Naive thymus-derived CD8-positive, alpha-beta T cell (primary cell): ENCODE measurements around the gene CNNM1. TPM values are rescaled to one million over a fixed set of nuclear protein-coding genes. Genes with fewer than 3 reads are reported as not detected.

ENCODE experiments used
- ATAC-seq, 2 donors: fragments of 150-1000 bp; cut with Tn5 transposase in 1 of 2; sonication (Bioruptor Pico), chemical (Tn5 transposase) in 1 of 2; 1 replicate in 1 of 2; 2 replicates in 1 of 2; pipeline ENCODE4 v1.10.0; 2021; ENCODE audit warnings: mild to moderate bottlenecking in 2 of 2, moderate library complexity in 2 of 2
- POLR2A ChIA-PET: fragments of 350-600 bp; sonication (Branson Sonifier 250); formaldehyde crosslinking; loops from one replicate; lab custom pipeline; 2021; ENCODE audit warnings: antibody characterized with exemption; lab: Charles Lee
- DNase-seq, 10 donors: peaks; one replicate each; pipeline versions ENCODE4 v3.0.0 to v3.0.0-alpha.2; 2020 to 2022
- H3K27ac Mint-ChIP-seq, 10 donors: one replicate each; pipeline ENCODE4 v1.8.0; 2020 to 2022; ENCODE audit warnings: mild to moderate bottlenecking in 10 of 10, mixed read lengths in 10 of 10, moderate library complexity in 4 of 10, inconsistent platforms in 1 of 10
- H3K27me3 Mint-ChIP-seq, 5 donors: one replicate each; pipeline ENCODE4 v1.8.0; 2021 to 2022; ENCODE audit warnings: mixed read lengths in 5 of 5
- H3K36me3 Mint-ChIP-seq, 3 donors: one replicate each; pipeline ENCODE4 v1.8.0; 2020 to 2022; ENCODE audit warnings: mixed read lengths in 3 of 3, mild to moderate bottlenecking in 2 of 3, inconsistent platforms in 1 of 3
- H3K4me1 Mint-ChIP-seq, 4 donors: one replicate each; pipeline ENCODE4 v1.8.0; 2021 to 2022; ENCODE audit warnings: mixed read lengths in 4 of 4
- H3K4me3 Mint-ChIP-seq, 10 donors: one replicate each; pipeline ENCODE4 v1.8.0; 2020 to 2022; ENCODE audit warnings: mild to moderate bottlenecking in 10 of 10, mixed read lengths in 10 of 10, moderate library complexity in 6 of 10, inconsistent platforms in 1 of 10
- H3K9me3 Mint-ChIP-seq, 9 donors: one replicate each; pipeline ENCODE4 v1.8.0; 2020 to 2022; ENCODE audit warnings: mixed read lengths in 9 of 9, mild to moderate bottlenecking in 3 of 9, inconsistent platforms in 1 of 9, moderate library complexity in 1 of 9
- polyA plus RNA-seq, 3 donors: library from polyadenylated mRNA; unstranded; fragments of 300-500 nt; fragmentation: Illumina TruSeq; gene quantifications; one replicate each; pipeline ENCODE4 v1.2.3, GENCODE V29; 2021
- total RNA-seq, 8 experiments: library from RNA in 2 of 8; stranded (reverse) in 2 of 8; gene quantifications; one replicate each; pipeline ENCODE4 v1.2.3 and lab custom pipeline; 2021 to 2026

CNNM1 gene
- total and polyA plus RNA-seq, 5 experiments from 2014 or later: 0.13 to 0.55 (median 0.49) TPM; not detected in 2

GRCh38 chr10:99429517-99430095 lies 100.5 kb downstream of the CNNM1 start:
- H3K36me3 Mint-ChIP-seq: peaks cover 0 to 12% (median 6%) of the 10 kb centered on the region in 3 donors
- H3K9me3 Mint-ChIP-seq: no peaks in the 10 kb centered on the region
- ATAC-seq: no peak
- peak overlapping the region; percentile 94 to 99 (median 98) for H3K4me3 Mint-ChIP-seq
- no peaks in the 10 kb centered on the region for H3K27me3 Mint-ChIP-seq
- peaks cover 28 to 44% (median 40%) of the 10 kb centered on the region in 4 donors for H3K4me1 Mint-ChIP-seq
- peak overlapping the region; percentile 43 to 98 (median 91) for H3K27ac Mint-ChIP-seq
- DNase-seq: no peak
- POLR2A ChIA-PET: interaction anchor here (0.8 to 1.7 kb wide), 6 partner anchors 12 to 303 kb away, joined by 3 to 18 read pairs (median 4); partner anchors contain the start of genes ENTPD7 and SLC25A28

- peak overlapping the region; percentile 94 to 99 (median 98) for H3K4me3 Mint-ChIP-seq
- peaks cover 24 to 46% (median 40%) of the 10 kb centered on the region in 4 donors for H3K4me1 Mint-ChIP-seq
- ATAC-seq: peak in 1 of 2 donors; percentile 1
- POLR2A ChIA-PET: interaction anchor here (0.8 to 1.7 kb wide), 6 partner anchors 12 to 302 kb away, joined by 3 to 18 read pairs (median 4); partner anchors contain the start of genes ENTPD7 and SLC25A28
- DNase-seq: no peak
- H3K27ac Mint-ChIP-seq: peak overlapping the region; percentile 91 to 98 (median 95)
- H3K27me3 Mint-ChIP-seq: no peaks in the 10 kb centered on the region
- H3K36me3 Mint-ChIP-seq: peaks cover 0 to 8% (median 2%) of the 10 kb centered on the region in 3 donors
- no peaks in the 10 kb centered on the region for H3K9me3 Mint-ChIP-seq
Measured at GRCh38 chr10:99430116-99430450, 100.9 kb downstream of the CNNM1 start.

GRCh38 chr10:99430451-99431189 lies 101.5 kb downstream of the CNNM1 start, which contains the start of gene GOT1:
Gene GOT1, minus strand, starts transcription at chr10:99430624. Its CDS starts 59 bp downstream, at chr10:99430565.
- Mint-ChIP-seq H3K36me3 (peaks cover 0 to 3% (median 0%) of the 10 kb centered on the region in 3 donors), H3K27ac (peak within 1 kb of the TSS; percentile 91 to 98 (median 95)), H3K27me3 (no peaks in the 10 kb centered on the region), H3K9me3 (no peaks in the 10 kb centered on the region), H3K4me3 (peak within 1 kb of the TSS; percentile 94 to 99 (median 98)), H3K4me1 (peaks cover 23 to 46% (median 40%) of the 10 kb centered on the region in 4 donors)
- DNase-seq: peak; percentile 83 to 96 (median 92)
- POLR2A ChIA-PET: interaction anchor here (0.8 to 1.7 kb wide), 6 partner anchors 11 to 302 kb away, joined by 3 to 18 read pairs (median 4); partner anchors contain the start of genes ENTPD7 and SLC25A28
- ATAC-seq: peak; percentile 94 to 97

GRCh38 chr10:99431190-99431760 lies 102.1 kb downstream of the CNNM1 start:
- Mint-ChIP-seq H3K27ac (peak overlapping the region; percentile 91 to 98 (median 95)), H3K27me3 (no peaks in the 10 kb centered on the region), H3K9me3 (no peaks in the 10 kb centered on the region), H3K36me3 (no peaks in the 10 kb centered on the region), H3K4me3 (peak overlapping the region; percentile 94 to 99 (median 98)), H3K4me1 (peaks cover 25 to 46% (median 42%) of the 10 kb centered on the region in 4 donors)
- ATAC-seq (no peak), DNase-seq (peak in 5 of 10 donors; percentile 1 to 17 (median 8))
- POLR2A ChIA-PET: interaction anchor here (0.6 to 1.7 kb wide), 3 partner anchors 11 to 1297 kb away, joined by 3 to 18 read pairs (median 5); partner anchors contain the start of genes R3HCC1L and SLC25A28

- Mint-ChIP-seq H3K27ac (peak overlapping the region in 8 of 10 donors; percentile 12 to 91 (median 80)), H3K4me3 (peak overlapping the region; percentile 76 to 99 (median 96)), H3K27me3 (no peaks in the 10 kb centered on the region), H3K36me3 (no peaks in the 10 kb centered on the region), H3K4me1 (peaks cover 26 to 46% (median 42%) of the 10 kb centered on the region in 4 donors), H3K9me3 (no peaks in the 10 kb centered on the region)
- POLR2A ChIA-PET: no interaction called here
- ATAC-seq (no peak), DNase-seq (no peak)
Measured at GRCh38 chr10:99432047-99432446, 102.9 kb downstream of the CNNM1 start.

GRCh38 chr10:99432881-99433280 lies 103.7 kb downstream of the CNNM1 start:
- POLR2A ChIA-PET: no interaction called here
- no peak for ATAC-seq
- Mint-ChIP-seq H3K36me3 (no peaks in the 10 kb centered on the region), H3K9me3 (no peaks in the 10 kb centered on the region), H3K27ac (peak overlapping the region in 1 of 10 donors; percentile 37), H3K4me3 (peak overlapping the region in 1 of 10 donors; percentile 99), H3K27me3 (no peaks in the 10 kb centered on the region), H3K4me1 (peaks cover 26 to 46% (median 42%) of the 10 kb centered on the region in 4 donors)
- no peak for DNase-seq

GRCh38 chr10:99433378-99434020 lies 104.3 kb downstream of the CNNM1 start:
- H3K27me3 Mint-ChIP-seq: no peaks in the 10 kb centered on the region
- no peak for DNase-seq
- POLR2A ChIA-PET: no interaction called here
- H3K4me3 Mint-ChIP-seq: no peak overlapping the region
- no peaks in the 10 kb centered on the region for H3K36me3 Mint-ChIP-seq
- ATAC-seq: no peak
- no peaks in the 10 kb centered on the region for H3K9me3 Mint-ChIP-seq
- H3K4me1 Mint-ChIP-seq: peaks cover 26 to 46% (median 42%) of the 10 kb centered on the region in 4 donors
- peak overlapping the region in 2 of 10 donors; percentile 24 to 41 for H3K27ac Mint-ChIP-seq

GRCh38 chr10:99435986-99436638 lies 107.0 kb downstream of the CNNM1 start:
- H3K4me3 Mint-ChIP-seq: no peak overlapping the region
- peak in 3 of 10 donors; percentile 28 to 42 (median 31) for DNase-seq
- peak in 1 of 2 donors; percentile 40 for ATAC-seq
- H3K36me3 Mint-ChIP-seq: no peaks in the 10 kb centered on the region
- no peaks in the 10 kb centered on the region for H3K9me3 Mint-ChIP-seq
- H3K27me3 Mint-ChIP-seq: no peaks in the 10 kb centered on the region
- H3K27ac Mint-ChIP-seq: no peak overlapping the region
- H3K4me1 Mint-ChIP-seq: peaks cover 15 to 31% (median 23%) of the 10 kb centered on the region in 4 donors
- POLR2A ChIA-PET: interaction anchor here (1.1 kb wide), 1 partner anchor 184 kb away, joined by 3 read pairs; the partner anchor contains the start of gene SLC25A28

GRCh38 chr10:99438890-99439289 lies 109.7 kb downstream of the CNNM1 start:
- ATAC-seq: no peak
- H3K9me3 Mint-ChIP-seq: no peaks in the 10 kb centered on the region
- no peak for DNase-seq
- no peak overlapping the region for H3K4me3 Mint-ChIP-seq
- POLR2A ChIA-PET: no interaction called here
- no peaks in the 10 kb centered on the region for H3K27me3 Mint-ChIP-seq
- no peaks in the 10 kb centered on the region for H3K36me3 Mint-ChIP-seq
- no peak overlapping the region for H3K27ac Mint-ChIP-seq
- peaks cover 5 to 11% (median 8%) of the 10 kb centered on the region in 4 donors for H3K4me1 Mint-ChIP-seq

GRCh38 chr10:99442394-99442793 lies 113.2 kb downstream of the CNNM1 start:
- Mint-ChIP-seq H3K4me1 (no peaks in the 10 kb centered on the region), H3K4me3 (no peak overlapping the region), H3K9me3 (no peaks in the 10 kb centered on the region), H3K36me3 (no peaks in the 10 kb centered on the region), H3K27me3 (peaks cover 0 to 5% (median 1%) of the 10 kb centered on the region in 5 donors), H3K27ac (no peak overlapping the region)
- DNase-seq (no peak), ATAC-seq (no peak)
- POLR2A ChIA-PET: interaction anchor here (0.6 to 1.5 kb wide), 2 partner anchors 10 to 12 kb away, joined by 3 to 5 read pairs; partner anchors contain the start of gene GOT1

GRCh38 chr10:99443500-99443899 lies 114.3 kb downstream of the CNNM1 start:
- H3K36me3 Mint-ChIP-seq: no peaks in the 10 kb centered on the region
- no peaks in the 10 kb centered on the region for H3K9me3 Mint-ChIP-seq
- DNase-seq: no peak
- H3K27ac Mint-ChIP-seq: peak overlapping the region in 1 of 10 donors; percentile 61
- H3K27me3 Mint-ChIP-seq: peaks cover 0 to 10% (median 2%) of the 10 kb centered on the region in 5 donors
- POLR2A ChIA-PET: no interaction called here
- no peaks in the 10 kb centered on the region for H3K4me1 Mint-ChIP-seq
- no peak for ATAC-seq
- H3K4me3 Mint-ChIP-seq: no peak overlapping the region
